Hippocampal formation (tissue), 2 donors: Measurements from ENCODE around the gene PRR3.
A peak's percentile ranks its signal among the peaks of the same experiment; 100 is the strongest.
"Not testable (repeated sequence)": the region's sequence is repeated elsewhere in the genome, so short reads cannot be mapped to it uniquely, and the experiment has no call there.

Source experiments
- DNase-seq, 2 donors: peaks; one replicate each; lab custom pipeline; 2025; lab: John Stamatoyannopoulos, UW

Gene PRR3

GRCh38 chr6:30556906-30557682 lies at the start of gene PRR3:
TSS of gene PRR3 (plus strand) at chr6:30557295. CDS start at chr6:30557345, 50 bp downstream.
- DNase-seq: peak; percentile 93

DNA sequence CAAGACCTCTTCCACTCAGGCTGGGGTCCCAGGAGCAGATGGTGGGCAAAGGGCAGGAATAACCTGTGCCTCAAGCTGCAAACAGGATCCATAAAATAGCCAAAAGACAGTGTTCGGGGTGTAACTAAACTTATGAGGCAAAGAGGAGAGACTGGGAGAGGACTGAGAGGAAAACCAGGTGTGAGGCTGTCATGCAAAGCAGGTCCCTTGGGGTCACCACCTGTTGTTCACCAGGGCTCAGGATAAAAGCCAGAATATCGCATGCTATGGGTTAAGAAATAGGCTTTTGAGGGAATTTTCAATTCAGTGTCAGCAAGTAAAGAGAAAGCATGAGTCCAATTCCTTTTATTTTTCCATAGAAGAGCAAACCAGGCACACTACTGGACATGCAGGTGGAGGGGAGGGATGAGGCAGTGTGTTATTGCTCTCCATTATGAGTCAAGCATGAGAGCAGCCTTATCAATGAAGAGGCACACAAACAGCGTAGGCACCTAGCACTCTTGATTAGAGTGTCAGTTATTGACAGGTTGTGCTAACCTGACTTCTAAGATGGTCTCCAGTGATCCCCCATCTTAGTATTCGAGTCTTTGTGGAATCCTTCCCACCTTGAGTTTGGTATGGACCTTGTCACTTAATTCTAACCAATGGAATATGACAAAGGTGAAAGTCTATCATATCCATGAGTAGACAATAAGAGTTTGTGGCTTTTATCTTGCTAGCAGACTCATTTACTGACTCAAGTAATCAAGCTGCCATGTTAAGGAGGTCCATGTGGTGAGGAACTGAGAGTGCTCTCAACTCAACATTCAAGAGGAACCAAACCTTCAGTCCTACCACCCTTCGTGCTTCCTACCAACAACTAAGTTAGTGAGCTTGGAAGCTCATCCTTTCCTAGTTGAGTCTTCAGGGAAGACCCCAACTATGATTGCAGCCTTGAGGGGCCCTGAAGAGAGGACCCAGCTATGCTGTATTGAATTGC lies 49.0 kb upstream of the PRR3 start:
- no peak for DNase-seq

DNA sequence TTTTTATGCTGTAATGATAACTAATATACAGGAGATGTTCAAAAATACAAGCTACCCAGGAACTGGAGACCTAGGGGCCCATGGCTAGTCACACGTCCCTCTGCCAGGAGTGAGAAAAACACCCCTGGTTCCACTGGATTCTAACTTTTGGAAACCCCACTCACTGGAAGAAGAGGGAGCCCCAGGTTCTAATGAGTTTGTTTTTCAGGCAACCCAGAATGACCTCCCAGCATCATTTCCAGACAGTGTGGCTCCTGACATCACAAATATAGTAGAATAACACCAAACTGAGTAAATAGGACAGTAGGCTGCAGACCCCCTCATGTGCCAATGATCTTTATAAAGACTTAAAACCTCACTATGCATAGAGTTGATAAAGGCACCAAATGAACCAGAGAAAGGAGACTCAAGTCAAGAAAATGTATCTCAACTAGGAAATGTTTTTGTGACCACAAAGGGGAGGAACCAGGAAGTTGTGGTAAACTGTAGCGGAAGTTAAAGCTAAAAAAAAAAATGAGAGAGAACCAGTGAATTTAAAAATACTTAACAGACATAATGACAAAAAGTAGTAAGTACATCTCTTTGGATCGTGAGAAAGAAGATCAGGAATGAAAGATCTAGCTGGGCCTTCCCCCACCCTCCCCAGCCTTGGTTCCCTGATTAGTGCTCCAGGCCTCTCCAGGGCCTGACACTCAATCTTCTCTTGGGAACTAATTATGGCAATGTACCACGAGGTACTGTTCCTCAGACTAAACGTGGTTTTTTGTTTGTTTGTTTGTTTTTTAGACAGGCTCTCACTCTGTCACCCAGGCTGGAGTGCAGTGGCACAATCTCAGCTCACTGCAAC lies 48.0 kb upstream of the PRR3 start:
- DNase-seq: no peak

GRCh38 chr6:30510419-30511168 lies 46.5 kb upstream of the PRR3 start:
- DNase-seq: no peak

- DNase-seq: no peak
These were observed 45.9 kb upstream of the PRR3 start for GRCh38 chr6:30511169-30511546.

GRCh38 chr6:30513451-30513850 lies 43.6 kb upstream of the PRR3 start:
- DNase-seq: no peak

GRCh38 chr6:30515106-30515505 lies 42.0 kb upstream of the PRR3 start:
- no peak for DNase-seq

DNA sequence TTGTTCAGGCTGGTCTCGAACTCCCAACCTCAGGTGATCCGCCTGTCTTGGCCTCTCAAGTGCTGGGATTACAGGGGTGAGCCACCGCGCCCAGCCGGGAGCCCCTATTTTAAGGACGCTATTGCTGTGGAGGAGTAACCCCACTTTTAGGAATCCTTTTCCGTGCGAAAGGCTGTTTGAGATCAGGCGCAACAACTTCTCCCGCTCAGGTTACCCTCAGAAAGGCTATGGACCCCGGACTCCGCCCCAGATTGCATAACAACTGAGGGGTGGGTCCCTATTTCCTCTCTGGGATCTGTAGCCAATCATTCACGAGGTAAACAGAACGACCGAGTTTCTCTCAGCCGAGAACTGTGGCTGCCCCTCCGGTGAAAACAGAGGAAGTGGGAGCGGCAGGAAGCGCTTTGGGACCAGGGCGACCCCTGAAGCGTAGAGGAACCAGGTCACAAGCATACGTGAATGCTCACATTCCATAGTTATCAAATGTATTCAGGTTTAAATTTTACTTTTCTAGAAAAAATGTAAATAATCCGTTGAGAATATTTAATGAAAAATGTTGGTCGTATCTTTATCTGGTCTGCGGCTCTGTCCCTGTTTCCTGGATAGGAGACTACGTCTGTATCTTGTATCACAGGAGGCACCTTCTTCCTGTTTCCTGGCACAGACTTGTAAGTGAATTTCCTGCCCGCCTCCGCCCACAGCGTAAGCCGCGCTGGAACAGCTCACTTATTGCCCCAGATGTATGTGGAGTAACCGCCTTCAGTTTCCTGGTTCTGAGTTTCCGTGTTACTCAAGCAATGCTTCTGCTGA lies 40.9 kb upstream of the PRR3 start:
- peak; percentile 27 to 55 for DNase-seq

- not testable (repeated sequence) for DNase-seq
These were observed 40.4 kb upstream of the PRR3 start for GRCh38 chr6:30516754-30517076.

DNA sequence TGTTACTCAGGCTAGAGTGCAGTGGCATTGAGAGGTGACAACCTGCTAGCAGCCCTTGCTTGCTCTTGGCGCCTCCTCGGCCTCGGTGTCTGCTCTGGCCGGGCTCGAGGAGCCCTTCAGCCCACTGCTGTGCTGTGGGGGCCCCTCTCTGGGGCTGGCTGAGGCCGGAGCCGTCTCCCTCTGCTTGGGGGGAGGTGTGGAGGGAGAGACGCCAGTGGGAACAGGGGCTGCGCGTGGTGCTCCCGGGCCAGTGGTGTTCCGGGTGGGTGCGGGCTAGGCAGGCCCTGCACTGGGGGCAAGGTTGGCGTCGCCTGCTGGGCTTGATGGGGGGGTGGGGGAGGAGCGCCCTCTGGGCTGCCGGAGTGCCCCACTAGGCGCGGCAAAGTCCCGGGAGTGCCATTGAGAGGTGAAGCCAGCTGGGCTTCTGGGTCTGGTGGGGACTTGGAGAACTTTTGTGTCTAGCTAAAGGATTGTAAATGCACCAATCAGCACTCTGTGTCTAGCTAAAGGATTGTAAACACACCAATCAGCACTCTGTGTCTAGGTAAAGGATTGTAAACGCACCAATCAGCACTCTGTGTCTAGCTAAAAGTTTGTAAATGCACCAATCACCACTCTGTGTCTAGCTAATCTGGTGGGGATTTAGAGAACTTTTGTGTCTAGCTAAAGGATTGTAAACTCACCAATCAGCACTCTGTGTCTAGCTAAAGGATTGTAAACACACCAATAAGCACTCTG lies 39.2 kb upstream of the PRR3 start:
- DNase-seq: not testable (repeated sequence)

DNA sequence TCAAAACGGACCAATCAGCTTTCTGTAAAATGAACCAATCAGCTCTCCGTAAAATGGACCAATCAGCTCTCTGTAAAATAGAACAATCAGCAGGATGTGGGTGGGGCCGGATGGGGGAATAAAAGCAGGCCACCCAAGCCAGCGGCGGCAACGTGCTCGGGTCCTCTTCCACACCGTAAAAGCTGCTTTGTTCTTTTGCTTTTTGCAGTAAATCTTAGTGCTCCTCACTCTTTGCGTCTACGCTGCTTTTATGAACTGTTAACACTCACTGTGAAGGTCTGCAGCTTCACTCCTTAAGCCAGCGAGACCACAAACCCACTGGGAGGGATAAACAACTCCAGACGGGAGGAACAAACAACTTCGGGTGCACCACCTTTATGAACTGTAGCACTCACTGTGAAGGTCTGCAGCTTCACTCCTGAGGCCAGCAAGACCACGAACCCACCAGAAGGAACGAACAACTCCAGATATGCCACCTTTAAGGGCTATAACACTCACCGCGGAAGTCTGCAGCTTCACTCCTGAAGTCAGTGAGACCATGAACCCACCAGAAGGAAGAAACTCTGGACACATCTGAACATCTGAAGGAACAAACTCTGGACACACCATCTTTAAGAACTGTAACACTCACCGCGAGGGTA lies 38.5 kb upstream of the PRR3 start:
- DNase-seq: not testable (repeated sequence)

DNA sequence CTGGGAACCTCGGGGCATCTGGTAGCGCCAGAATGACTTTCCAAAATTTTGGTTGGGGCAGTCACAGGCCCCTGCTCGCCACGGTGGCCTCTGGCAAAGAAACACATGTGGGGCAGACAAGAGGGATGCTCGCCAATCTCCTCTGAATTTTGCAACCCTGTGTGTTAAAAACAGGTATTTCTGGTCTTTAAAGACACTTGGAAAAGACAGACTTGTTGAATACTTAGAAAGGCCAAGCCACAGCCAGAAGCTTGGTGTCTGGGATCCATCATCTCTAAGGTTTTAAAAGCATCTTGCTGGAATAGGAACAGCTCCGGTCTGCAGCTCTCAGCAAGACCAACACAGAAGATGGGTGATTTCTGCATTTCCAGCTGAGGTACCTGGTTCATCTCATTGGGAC lies 36.6 kb upstream of the PRR3 start:
- DNase-seq: no peak

- not testable (repeated sequence) for DNase-seq
These were observed 36.0 kb upstream of the PRR3 start for GRCh38 chr6:30521082-30521481.

DNA sequence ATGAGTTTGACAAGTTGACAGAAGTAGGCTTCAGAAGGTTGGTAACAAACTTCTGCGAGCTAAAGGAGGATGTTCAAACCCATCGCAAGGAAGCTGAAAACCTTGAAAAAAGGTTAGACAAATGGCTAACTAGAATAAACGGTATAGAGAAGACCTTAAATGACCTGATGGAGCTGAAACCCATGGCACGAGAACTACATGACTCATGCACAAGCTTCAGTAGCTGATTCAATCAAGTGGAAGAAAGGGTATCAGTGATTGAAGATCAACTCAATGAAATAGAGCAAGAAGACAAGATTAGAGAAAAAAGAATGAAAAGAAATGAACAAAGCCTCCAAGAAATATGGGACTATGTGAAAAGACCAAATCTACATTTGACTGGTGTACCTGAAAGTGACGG lies 35.1 kb upstream of the PRR3 start:
- DNase-seq: not testable (repeated sequence)

DNA sequence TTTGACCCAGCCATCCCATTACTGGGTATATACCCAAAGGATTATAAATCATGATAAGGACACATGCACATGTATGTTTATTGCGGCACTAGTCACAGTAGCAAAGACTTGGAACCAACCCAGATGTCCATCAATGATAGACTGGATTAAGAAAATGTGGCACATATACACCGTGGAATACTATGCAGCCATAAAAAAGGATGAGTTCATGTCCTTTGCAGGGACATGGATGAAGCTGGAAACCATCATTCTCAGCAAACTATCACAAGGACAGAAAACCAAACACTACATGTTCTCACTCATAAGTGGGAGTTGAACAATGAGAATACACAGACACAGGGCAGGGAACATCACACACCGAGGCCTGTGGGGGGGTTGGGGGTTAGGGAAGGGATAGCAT lies 30.7 kb upstream of the PRR3 start:
- not testable (repeated sequence) for DNase-seq

- not testable (repeated sequence) for DNase-seq
These were observed 27.7 kb upstream of the PRR3 start for GRCh38 chr6:30529349-30529875.

GRCh38 chr6:30530014-30530413 lies 27.1 kb upstream of the PRR3 start:
- DNase-seq: no peak

- no peak for DNase-seq
These were observed 23.4 kb upstream of the PRR3 start for GRCh38 chr6:30533460-30534294.
